Activated naive CD4-positive, alpha-beta T cell (primary cell): ENCODE data around the gene PGRMC1.
"Not testable (repeated sequence)": the region's sequence is repeated elsewhere in the genome, so short reads cannot be mapped to it uniquely, and the experiment has no call there.

Experiments used
- DNase-seq, 4 experiments: peaks; one replicate each; lab custom pipeline; 2025; lab: John Stamatoyannopoulos, UW

PGRMC1 gene

DNA sequence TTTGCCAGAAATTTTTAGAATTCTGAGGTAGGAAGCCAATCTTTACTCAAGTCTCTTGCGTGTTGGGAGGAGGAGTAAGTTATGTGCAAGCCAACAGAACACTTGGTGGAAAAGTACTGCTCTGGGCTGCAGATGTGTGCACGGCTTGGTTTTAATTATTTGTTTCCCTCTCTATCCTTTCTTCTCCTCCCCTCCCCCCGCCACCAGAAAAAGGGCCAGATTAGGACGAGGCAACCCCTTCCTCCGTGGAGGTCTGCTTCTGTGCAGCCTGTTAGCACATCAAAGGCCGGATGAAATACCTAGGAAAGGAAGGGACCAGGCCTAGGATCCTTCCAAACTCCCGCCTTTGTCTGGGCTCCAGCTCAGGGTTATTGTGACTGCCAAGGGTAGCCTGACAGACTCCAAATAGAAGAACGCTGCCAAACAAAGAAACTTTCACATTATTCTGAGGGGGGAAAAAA is 1.0 kb upstream of the PGRMC1 start:
- DNase-seq: no peak

DNA sequence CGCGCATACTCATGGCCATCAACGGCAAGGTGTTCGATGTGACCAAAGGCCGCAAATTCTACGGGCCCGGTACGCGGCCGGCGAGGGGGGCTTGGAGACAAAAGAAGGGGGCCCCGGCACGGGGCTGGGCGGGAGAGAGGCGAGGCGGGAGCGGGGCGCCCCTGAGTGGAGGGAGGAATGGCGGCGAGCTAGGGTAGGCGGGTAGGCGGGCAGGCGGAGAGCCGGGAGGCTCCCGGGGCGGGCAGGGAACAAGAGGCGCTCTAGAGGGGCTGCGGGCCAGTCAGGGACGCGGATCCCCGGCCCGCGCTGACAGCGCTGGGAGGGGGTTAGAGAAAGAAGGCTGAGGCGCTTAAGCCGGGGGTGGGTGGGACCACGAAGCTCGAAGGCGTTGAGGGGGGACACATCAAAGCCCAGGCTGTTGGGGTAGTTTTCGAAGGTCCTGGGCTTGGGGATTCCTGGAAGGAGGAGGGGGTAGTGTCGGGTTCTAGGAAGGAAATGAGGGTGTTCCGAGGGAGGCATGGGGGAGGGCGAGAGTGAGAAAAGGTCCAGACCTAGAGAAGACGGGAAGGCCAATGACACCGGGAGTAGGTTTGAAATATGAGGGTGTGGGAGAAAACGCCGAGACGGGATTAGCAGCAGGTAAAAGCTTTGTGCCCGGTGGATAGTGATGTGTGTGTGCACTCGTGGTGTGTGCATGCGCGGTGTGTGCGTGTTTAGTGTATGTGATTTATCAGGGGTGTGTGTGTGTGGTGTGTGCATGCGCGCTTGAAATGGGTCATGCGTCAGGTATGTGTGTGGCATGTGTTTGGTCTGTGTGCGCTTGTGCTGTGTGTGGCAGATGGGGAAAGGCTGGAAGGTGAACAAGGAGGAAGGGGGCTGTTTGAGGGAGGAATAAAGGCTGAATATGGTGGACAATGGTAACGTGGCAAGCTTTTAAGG is 807 bp downstream of the PGRMC1 start:
- peak in 3 of 4 experiments; percentile 2 to 27 (median 19) for DNase-seq

GRCh38 chrX:119237562-119237942 is 1.5 kb downstream of the PGRMC1 start:
- no peak for DNase-seq

- DNase-seq: no peak
Observed at GRCh38 chrX:119238557-119238956, 2.5 kb downstream of the PGRMC1 start.

DNA sequence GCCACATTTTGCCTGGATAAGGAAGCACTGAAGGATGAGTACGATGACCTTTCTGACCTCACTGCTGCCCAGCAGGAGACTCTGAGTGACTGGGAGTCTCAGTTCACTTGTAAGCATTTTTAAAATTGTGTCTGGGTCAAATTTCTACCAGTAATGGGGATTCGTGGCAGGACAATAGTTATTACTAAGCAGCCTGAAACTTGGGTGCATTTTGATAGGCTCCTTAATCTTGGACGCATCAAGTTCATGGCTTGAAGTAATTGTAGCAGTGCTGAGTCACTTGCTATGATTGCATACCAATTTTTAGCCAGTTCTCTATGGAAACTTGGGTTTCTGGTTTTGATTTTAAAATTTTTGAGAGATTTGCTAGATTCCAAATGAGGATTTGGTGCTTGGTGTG is 4.3 kb downstream of the PGRMC1 start:
- DNase-seq: no peak

GRCh38 chrX:119247702-119248101 is 11.6 kb downstream of the PGRMC1 start:
- no peak for DNase-seq

- no peak for DNase-seq
Observed at GRCh38 chrX:119249891-119250290, 13.8 kb downstream of the PGRMC1 start.

GRCh38 chrX:119251386-119251785 is 15.3 kb downstream of the PGRMC1 start:
- no peak for DNase-seq

DNA sequence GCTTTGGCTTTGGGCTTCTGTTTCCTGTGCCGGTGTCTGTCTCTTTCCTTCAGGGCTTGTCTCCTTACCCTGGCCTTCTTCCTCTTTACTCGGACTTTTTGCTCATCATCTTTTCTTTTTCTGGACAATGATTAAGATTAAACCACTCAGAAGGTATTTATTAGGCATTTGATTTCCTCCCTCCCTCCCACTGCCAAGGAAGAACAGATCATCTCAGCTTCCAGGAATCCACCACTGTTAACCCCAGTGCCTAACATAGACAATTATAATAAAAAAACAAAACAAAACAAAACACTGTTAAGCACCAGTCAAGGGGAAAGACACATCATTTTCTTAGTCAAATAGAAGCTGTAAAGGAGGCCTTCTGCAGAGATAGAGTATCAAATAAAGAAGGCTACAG is 16.6 kb downstream of the PGRMC1 start:
- DNase-seq: no peak

DNA sequence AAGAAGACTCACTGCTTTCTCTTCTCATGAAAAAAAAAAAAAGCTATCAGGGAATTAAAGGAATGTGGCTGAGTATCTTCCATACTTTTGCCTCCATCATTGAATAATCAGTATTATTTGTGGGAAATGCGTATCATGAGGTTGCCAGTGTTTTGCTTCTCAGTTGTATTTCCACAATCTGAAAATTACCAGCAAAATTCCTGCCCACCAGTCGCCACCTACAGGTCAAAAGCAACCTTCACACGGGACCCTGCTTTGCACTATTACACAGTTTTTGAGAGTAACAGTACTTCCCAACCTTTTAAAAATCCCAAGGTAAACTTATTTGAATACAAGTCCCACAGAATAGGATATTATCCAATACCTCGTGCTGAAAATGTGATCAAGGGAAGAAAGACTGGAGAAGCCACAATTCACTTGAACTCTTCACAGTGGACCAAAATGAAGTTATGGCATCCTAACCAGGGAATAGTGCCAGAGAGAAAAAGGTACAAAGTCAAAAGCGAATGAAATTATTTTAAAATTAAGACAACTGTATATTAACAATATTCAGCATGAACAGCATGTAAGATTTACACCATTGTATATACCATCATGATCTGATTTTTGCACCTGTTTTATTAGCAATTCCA is 30.4 kb downstream of the PGRMC1 start:
- peak in 1 of 4 experiments; percentile 1 for DNase-seq

GRCh38 chrX:119267115-119267514 is 31.0 kb downstream of the PGRMC1 start:
- DNase-seq: not testable (repeated sequence)

DNA sequence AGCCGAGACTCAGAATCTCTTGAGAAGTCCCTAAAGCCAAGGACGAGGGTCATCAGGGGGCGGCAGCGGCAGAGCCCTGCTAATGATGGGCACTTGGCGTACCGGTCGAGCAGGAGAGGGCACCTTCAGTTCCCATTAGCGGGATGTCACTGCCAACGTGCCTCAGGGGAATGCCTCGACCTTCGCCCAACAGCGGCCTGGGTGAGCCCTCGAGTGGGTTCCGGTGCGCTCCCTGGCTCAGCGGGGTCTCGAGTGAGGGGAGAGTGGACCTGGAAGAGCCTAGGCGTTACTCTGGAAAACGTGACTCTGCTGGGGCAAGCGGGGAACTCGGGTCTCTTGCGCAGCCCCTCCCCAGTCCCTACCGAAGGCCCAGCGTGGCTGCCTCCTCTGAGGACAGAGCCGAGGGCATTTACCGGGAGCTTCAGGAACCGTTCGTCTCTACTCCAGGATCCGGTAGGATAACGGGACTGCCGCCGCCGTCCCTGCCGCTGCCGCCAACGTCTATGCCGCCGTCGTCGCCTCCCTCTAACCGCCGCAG is 36.9 kb downstream of the PGRMC1 start:
- no peak for DNase-seq

GRCh38 chrX:119273420-119274192 is 37.5 kb downstream of the PGRMC1 start:
- peak in 3 of 4 experiments; percentile 1 to 11 (median 1) for DNase-seq

GRCh38 chrX:119282347-119282746 is 46.3 kb downstream of the PGRMC1 start:
- DNase-seq: not testable (repeated sequence)

GRCh38 chrX:119288890-119289393 is 52.9 kb downstream of the PGRMC1 start:
- DNase-seq: no peak

- no peak for DNase-seq
Observed at GRCh38 chrX:119290476-119290875, 54.4 kb downstream of the PGRMC1 start.

DNA sequence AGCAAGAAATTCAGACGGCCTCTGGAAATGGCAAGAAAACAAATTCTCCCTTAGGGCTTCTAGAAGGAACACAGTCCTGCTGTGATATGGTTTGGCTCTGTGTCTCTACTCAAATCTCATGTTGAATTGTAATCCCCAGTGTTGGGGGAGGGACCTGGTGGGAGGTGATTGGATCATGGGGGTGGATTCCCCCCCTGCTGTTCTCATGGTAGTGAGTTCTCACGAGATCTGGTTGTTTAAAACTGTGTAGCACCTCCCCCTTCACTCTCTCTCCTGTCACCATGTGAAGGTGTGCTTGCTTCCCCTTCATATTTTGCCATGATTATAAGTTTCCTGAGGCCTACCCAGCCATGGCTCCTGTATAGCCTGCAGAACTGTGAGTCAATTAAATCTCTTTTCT is 55.2 kb downstream of the PGRMC1 start:
- DNase-seq: not testable (repeated sequence)

DNA sequence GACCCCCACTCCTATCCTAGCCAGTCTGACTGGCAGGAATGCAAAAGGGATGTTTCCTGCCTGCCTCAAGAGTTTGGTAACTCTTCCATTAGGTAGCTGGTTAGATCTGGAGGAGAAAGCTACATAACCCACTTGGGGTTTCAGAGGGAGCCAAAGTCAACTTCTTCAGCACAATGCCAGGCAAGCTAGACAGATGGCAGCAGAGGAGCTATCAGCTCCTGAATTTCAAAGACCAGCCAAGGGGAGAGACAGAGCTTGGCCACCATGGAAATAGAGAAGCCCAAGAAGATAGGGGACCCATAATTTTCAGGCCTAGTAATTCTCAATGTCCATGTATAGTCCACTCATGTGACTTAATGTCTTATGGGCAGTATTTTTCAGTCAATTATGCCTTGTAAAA is 56.4 kb downstream of the PGRMC1 start:
- no peak for DNase-seq
